Right lobe of liver (tissue), 6 donors: Measurements from ENCODE around the gene C10orf88. TPM values are rescaled to one million over a fixed set of nuclear protein-coding genes. Genes with fewer than 3 reads are reported as not detected.
A peak's percentile ranks its signal among the peaks of the same experiment; 100 is the strongest.

Experiments
- ATAC-seq, 4 donors: fragments of 200-7000 bp; cut with Tn5 transposase; one replicate each; pipeline ENCODE4 v1.9.1; 2020; ENCODE audit warnings: mild to moderate bottlenecking in 4 of 4, moderate library complexity in 4 of 4
- DNase-seq, 3 donors: peaks; one replicate each; pipeline ENCODE4 v3.0.0-alpha.2; 2020
- H3K27ac ChIP-seq, 3 donors: fragments of 200-600 bp; one replicate each; pipeline ENCODE4 v1.8.0; 2022
- H3K27me3 ChIP-seq, 2 donors: fragments of 200-600 bp; one replicate each; pipeline ENCODE4 v1.8.0; 2022
- H3K36me3 ChIP-seq, 4 donors: fragments of 200-600 bp; sonication (generic) in 1 of 4; one replicate each; pipeline versions ENCODE4 v1.5.1 to v1.8.0; 2017 to 2022; ENCODE audit warnings: control low read depth in 1 of 4
- H3K4me1 ChIP-seq, 4 donors: fragments of 200-600 bp; sonication (generic) in 1 of 4; one replicate each; pipeline versions ENCODE4 v1.5.1 to v1.8.0; 2017 to 2022; ENCODE audit warnings: control low read depth in 1 of 4
- H3K4me3 ChIP-seq, 3 donors: fragments of 200-600 bp; one replicate each; pipeline ENCODE4 v1.8.0; 2022
- H3K9me3 ChIP-seq, 4 donors: fragments of 200-600 bp; sonication (generic) in 1 of 4; one replicate each; pipeline versions ENCODE4 v1.5.1 to v1.8.0; 2017 to 2022; ENCODE audit warnings: control low read depth in 1 of 4
- CTCF ChIP-seq, 4 donors: fragments of 200-600 bp in 3 of 4; fragments of 450-650 bp in 1 of 4; IDR thresholded peaks; one replicate each; pipeline versions ENCODE4 v1.5.1 to v1.8.0; 2016 to 2022; ENCODE audit warnings: antibody characterized with exemption in 4 of 4, mild to moderate bottlenecking in 2 of 4
- POLR2A ChIP-seq: fragments of 450-650 bp; IDR thresholded peaks from one replicate; pipeline ENCODE4 v1.6.1; 2017; ENCODE audit warnings: antibody characterized with exemption, mild to moderate bottlenecking
- WGBS: methylation state at CpG from one replicate; pipeline ENCODE4 v1.1.6; 2018; ENCODE audit warnings: low coverage, low lambda C conversion rate; ENCODE audit not compliant: insufficient coverage; ENCODE audit errors: missing lambda C conversion rate; 5-methylcytosine and 5-hydroxymethylcytosine counted together
- intact Hi-C, 2 donors: fragments of 100-400 bp; cut with DNase I; formaldehyde crosslinking; loops; one replicate each; pipeline versions ENCODE4 v1.11.2 to v1.14.1; 2022
- total RNA-seq, 6 experiments: library from RNA; depleted of rRNA in 2 of 6; stranded (reverse); fragments of >200 nt in 2 of 6; fragmentation: NEBNext Ultra II Directional in 3 of 6; extraction: Animal tissue kit (Norgen Biotek cat#: 25700) in 3 of 6; gene quantifications; one replicate each; pipeline versions ENCODE4 v1.1.0 to v1.2.4, GENCODE V29; 2016 to 2023
- donor health status: DM: no; HTN: yes; CAD: no.
- donor health status: DM: no; HTN: no; CAD: no.
- donor health status: DM: no; HTN: no; CAD: no.
- donor health status: DM: no; HTN: yes; CAD: no.
- donor health status: DM: no; HTN: yes; CAD: no.

C10orf88 gene
- total RNA-seq, 6 experiments from 2014 or later, result 2.0 to 4.5 (median 3.3) TPM

GRCh38 chr10:122980209-122981065, 26.4 kb upstream of the C10orf88 start, which contains the start of gene PSTK:
Gene PSTK, plus strand, starts transcription at chr10:122980401. Its CDS starts 79 bp downstream, at chr10:122980480.
- ATAC-seq (peak; percentile 94 to 98 (median 95)), DNase-seq (peak; percentile 93 to 95 (median 93))
- intact Hi-C loops, result no loop called here
- no peaks in the 10 kb centered on the region for H3K9me3 ChIP-seq
- H3K36me3 ChIP-seq, result no peaks in the 10 kb centered on the region
- peak within 1 kb of the TSS; percentile 82 to 95 (median 95) for H3K27ac ChIP-seq
- WGBS, result 0% methylated on average over 7 of the region's 73 CpGs
- TF ChIP-seq CTCF (IDR thresholded peaks at IDR 0.05) (peak; percentile 89 to 98 (median 92)), POLR2A (peak; percentile 77)
- H3K4me3 ChIP-seq, result peak within 1 kb of the TSS; percentile 57 to 80 (median 72)
- H3K4me1 ChIP-seq, result peaks cover 0 to 35% (median 12%) of the 10 kb centered on the region in 4 donors
- no peaks in the 10 kb centered on the region for H3K27me3 ChIP-seq

GRCh38 chr10:122974543-122975064, 20.6 kb upstream of the C10orf88 start:
- intact Hi-C loops, result no loop called here
- Histone ChIP-seq H3K27me3 (no peaks in the 10 kb centered on the region), H3K9me3 (no peaks in the 10 kb centered on the region), H3K4me3 (no peak overlapping the region), H3K36me3 (no peaks in the 10 kb centered on the region), H3K4me1 (no peaks in the 10 kb centered on the region), H3K27ac (no peak overlapping the region)
- TF ChIP-seq CTCF (IDR thresholded peaks at IDR 0.05), result no peak
- no peak for TF ChIP-seq POLR2A
- 75% methylated on average over 3 of the region's 3 CpGs for WGBS
- no peak for ATAC-seq
- DNase-seq, result no peak

- 51% methylated on average over 5 of the region's 5 CpGs for WGBS
- H3K27ac ChIP-seq, result no peak overlapping the region
- no peaks in the 10 kb centered on the region for H3K9me3 ChIP-seq
- H3K27me3 ChIP-seq, result no peaks in the 10 kb centered on the region
- intact Hi-C loops, result no loop called here
- no peaks in the 10 kb centered on the region for H3K4me1 ChIP-seq
- DNase-seq (no peak), ATAC-seq (peak in 2 of 4 donors; percentile 26 to 33)
- no peak overlapping the region for H3K4me3 ChIP-seq
- TF ChIP-seq POLR2A (no peak), CTCF (IDR thresholded peaks at IDR 0.05) (no peak)
- no peaks in the 10 kb centered on the region for H3K36me3 ChIP-seq
Measured at GRCh38 chr10:122974023-122974422, 20.0 kb upstream of the C10orf88 start.

- no peaks in the 10 kb centered on the region for H3K9me3 ChIP-seq
- ATAC-seq (no peak), DNase-seq (no peak)
- no peaks in the 10 kb centered on the region for H3K4me1 ChIP-seq
- no peak overlapping the region for H3K4me3 ChIP-seq
- 65% methylated on average over 3 of the region's 3 CpGs for WGBS
- no peaks in the 10 kb centered on the region for H3K27me3 ChIP-seq
- no peak for TF ChIP-seq POLR2A
- H3K36me3 ChIP-seq, result no peaks in the 10 kb centered on the region
- H3K27ac ChIP-seq, result no peak overlapping the region
- intact Hi-C loops, result no loop called here
Measured at GRCh38 chr10:122968698-122969097, 14.7 kb upstream of the C10orf88 start.

GRCh38 chr10:122966879-122967278, 12.9 kb upstream of the C10orf88 start:
- no peak for DNase-seq
- no peak for ATAC-seq
- intact Hi-C loops, result no loop called here
- no peaks in the 10 kb centered on the region for H3K4me1 ChIP-seq
- no peak for TF ChIP-seq CTCF (IDR thresholded peaks at IDR 0.05)
- no peak for TF ChIP-seq POLR2A
- no peak overlapping the region for H3K4me3 ChIP-seq
- no peaks in the 10 kb centered on the region for H3K36me3 ChIP-seq
- no peak overlapping the region for H3K27ac ChIP-seq
- H3K27me3 ChIP-seq, result no peaks in the 10 kb centered on the region
- no peaks in the 10 kb centered on the region for H3K9me3 ChIP-seq
